LoVo (cell line): ENCODE results near the gene CYP27A1.

Source experiments
- DNase-seq: peaks from one replicate; pipeline ENCODE4 v3.0.0-alpha.2; 2016; ENCODE audit warnings: low spot score

The CYP27A1 gene

DNA sequence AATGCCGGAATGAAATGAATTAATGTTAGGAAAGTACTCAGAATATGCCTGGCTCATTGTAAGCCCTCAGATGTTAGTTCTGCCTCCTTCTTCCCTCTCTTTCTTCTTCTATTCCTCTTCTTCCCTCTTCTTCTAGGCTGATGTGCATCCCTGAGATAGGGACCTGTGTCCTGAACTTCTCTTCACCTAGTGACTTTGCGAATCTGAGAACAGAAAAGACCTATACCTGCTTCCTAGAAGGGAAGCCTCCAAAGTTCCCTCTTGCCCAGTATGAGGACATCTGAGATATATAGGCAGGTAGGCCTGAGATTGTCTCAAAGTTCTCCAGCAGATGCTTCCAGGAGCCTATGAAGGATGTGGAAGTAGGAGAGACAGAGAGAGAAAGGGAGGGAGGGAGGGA is 8.1 kb upstream of the CYP27A1 start:
- no peak for DNase-seq

DNA sequence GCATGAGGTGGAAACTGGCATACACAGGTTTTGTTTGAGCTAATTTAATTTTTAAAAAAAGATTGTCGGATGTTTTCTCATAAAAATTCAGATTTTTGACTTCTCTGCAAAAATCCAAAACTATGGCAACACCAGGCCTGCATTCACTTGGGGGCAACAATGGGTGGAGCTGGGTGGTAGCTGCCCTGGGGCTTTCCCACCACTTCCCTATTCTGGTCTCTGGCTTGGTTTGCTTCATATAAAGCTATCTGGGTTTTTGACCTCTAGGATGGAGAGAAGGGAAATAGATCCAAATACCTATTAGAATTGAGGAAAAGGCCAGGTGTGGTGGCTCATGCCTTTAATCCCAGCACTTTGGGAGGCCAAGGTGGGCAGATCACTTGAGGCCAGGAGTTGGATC is 5.5 kb upstream of the CYP27A1 start:
- no peak for DNase-seq

DNA sequence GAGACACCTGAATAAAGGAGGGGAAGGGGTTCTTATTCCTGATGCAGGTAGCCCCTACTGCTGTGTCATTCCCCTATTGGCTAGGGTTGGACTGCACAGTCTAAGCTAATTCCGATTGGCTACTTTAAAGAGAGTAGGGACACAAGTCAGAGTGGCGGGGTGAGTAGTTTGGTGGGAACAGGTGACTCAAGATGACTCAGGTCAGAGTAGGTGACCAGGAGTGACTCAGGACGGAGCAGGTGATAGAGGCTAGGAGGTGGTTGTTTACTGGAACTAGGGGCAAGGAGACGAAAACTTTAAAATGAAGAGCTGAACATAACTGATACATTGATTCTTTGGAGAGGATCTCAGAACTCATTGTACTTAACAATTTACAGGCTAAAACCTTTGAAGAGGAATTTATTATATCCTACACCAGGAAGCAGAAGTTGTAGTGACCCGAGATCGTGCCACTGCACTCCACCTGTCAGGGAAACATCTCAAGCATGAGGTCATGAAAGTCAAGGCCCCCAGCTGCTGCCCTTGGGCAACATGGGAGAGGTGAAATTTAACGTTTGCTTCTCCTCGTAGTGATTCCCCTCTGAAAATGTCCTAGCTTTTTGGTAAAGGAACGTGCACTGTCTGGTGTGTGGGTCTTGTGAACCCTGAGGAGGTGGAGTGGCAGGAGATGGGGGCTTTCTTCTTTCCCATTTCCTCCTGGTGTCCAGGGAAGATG is 4.5 kb upstream of the CYP27A1 start:
- DNase-seq: no peak

DNA sequence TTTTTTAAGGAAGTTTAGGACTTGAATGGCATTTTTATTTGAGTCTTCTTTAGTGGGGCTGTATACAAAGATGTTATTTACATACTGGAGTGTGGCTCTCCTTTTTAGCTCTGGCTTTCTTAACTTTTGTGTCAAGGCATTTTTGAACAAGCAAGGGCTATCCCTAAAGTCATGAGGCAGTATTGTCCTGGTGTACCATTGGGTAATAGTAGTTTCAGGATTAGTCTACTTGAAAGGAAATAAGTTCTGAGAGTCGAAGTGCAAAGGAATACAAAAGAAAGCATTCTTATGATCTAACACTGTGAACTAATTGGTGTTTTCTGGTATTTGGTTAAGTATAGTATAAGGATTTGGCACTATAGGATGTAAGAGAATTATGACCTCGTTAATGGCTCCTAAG is 1.9 kb upstream of the CYP27A1 start:
- no peak for DNase-seq

DNA sequence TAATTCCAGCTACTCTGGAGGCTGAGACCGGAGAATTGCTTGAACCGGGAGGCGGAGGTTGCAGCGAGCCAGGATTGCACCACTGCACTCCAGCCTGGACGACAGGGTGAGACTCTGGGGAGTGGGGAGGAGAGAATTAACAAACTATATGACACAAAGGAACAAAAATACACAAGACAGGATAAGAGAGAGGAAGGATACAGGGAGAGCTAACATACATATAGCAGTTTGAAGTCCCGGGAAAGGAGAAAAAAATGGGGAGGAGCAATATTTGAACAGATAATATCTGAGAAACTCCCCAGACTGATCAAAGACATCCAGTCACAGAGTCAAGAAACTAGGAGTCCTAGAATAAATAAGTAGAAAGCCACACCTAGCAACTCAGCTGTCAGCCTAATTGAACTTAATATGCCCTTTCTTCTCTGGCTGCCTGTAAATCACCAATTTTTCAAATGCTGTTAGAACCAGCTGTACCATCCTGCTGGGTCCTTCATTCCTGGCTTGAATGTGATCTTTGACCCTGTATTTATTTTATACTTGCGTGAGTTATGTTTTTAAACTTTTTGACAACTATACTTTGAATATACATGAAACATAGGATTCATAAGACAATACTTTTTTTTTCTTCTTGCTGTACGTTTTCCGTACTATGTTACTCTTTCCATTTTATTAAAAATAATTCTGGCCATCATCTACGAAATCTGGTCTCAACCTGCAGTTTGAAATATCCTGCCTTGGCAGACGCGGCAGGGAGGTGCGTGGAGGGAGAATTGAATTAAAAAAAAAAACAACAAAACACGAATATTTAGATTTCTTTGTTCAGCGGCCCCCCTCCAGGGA is 876 bp upstream of the CYP27A1 start:
- DNase-seq: no peak

DNA sequence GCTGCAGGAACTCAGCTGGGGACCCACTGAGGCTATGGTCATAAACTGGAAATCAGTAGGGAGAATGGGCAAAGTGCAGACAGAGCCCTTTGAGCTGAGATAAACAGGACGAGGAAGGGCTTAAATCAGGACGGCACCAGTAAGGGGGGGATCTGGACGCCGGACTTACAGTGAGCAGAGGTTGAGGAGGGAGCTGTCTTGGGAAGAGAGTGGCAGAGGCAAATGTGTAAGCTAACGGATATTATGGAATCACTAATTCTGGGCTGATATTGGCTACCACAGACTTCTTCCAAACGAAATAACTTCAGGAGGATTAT is 539 bp downstream of the CYP27A1 start:
- no peak for DNase-seq

DNA sequence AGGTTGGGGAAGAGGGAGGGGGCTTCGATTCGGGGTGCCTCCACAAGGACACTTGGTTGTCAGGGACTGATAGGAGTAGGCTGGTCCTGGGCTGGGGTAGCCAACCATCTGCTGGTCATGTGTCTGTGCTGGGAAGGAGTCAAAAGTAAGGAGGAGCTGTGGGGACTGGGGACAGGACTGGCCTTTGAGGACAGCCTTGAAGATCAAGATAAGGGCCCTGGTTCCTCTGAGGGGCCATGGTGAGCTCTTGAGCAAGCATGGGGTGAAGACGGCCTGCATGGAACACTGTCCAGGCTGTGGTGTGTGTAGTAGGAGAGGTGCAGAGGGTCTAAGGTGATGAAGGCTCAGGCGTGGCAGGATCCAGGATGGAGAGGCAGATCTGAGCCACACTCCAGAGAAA is 1.7 kb downstream of the CYP27A1 start:
- no peak for DNase-seq

DNA sequence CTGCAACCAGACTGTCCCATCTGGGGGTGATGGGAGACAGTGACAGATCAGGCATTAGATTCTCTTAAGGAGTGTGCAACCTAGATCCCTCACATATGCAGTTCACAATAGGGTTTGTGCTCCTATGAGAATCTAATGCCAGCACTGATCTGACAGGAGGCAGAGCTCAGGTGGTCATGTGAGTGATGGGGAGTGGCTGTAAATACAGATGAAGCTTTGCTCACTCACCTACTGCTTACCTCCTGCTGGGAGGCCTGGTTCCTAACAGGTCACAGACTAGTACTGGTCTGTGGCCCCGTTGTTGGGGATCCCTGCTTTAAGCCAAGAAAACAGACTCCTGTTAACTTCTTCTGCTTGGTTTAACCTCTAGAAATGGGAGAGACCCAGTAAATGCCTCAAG is 3.2 kb downstream of the CYP27A1 start:
- no peak for DNase-seq

DNA sequence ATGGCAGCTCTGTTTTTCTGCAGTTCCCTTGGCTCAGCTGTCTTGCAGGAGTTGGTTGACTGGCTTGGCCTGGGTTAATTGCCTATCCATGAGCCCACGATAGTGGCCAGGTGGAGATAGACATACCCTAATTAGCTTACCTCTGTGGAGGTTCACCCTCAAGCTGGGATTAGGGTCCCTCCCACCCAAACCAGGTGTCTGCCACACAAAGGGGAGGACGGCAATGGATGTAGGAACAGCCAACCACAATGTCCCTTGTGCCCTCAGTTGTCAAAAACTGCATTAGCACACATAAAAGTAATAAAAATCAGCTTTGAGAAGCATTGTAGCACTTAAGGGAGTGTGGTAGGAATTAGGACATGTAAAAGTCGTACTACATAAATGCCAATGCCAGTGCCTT is 4.2 kb downstream of the CYP27A1 start:
- DNase-seq: no peak

DNA sequence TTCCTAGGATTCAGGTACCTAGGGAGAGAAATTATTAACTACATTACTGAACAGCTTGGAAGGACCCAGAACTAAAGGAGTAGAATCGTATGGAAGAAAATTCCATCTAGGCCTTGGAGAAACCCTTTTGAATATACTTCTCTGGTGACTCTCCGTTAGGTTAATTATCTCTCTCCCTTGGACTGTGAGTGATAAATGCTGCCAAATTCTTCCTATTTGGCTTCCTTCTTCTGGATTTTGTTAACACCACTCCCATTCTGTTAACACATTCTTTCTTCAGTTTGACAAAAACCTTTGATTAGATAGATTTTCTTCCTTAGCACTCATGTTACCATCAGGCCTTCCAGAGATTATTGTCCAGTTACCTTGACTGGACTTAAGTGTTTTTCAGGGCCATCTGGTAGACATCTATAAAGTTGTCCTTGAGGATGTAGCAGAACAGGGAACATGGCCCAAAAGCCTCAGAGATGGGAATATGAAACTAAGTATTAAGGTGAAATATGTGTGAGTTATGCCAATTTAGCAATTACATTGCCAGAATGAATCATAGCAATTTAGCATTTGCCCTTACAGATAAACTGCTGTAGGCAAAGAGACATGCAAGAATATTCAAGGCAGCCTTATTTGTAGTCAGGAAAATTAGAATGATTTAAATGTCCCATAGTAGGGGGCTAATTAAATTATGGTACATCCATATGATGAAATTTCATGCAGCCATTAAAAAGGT is 6.7 kb downstream of the CYP27A1 start:
- no peak for DNase-seq

DNA sequence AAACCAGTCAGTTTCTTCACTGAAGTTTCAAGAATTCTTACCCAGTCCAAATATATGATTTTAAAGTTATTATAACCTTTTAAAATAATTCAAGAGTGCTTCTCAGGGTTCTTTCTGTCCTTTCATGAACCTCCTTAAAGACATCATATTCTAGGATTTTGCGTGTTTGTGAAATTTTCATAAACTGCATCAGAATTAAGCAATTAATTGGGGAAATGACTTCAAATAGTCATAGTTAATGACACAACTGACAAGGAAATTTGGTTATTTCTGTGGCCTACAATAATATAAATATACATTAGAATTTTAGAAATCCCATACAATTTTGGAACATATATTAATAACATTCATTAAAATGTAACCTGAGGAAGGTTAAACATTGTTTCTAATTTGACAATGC is 10.5 kb downstream of the CYP27A1 start:
- no peak for DNase-seq

DNA sequence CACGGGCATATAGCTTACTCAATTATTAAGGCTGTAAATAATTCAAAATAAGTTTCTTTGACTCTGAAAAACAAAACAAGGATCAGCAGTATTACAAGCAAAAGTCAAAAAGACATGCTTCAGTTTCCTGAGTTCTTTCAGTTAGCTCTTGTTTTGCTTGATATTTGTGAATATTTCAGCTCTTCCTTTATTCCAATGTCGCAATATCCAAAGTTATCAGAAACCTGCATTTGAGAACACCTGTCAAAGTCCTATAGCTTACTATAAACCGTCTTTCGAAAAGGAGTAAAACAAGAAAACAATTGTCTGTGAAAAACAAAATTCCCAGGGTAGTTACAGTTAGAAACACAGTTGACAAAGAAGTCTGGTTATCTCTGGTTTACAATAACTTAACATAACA is 14.7 kb downstream of the CYP27A1 start:
- no peak for DNase-seq

DNA sequence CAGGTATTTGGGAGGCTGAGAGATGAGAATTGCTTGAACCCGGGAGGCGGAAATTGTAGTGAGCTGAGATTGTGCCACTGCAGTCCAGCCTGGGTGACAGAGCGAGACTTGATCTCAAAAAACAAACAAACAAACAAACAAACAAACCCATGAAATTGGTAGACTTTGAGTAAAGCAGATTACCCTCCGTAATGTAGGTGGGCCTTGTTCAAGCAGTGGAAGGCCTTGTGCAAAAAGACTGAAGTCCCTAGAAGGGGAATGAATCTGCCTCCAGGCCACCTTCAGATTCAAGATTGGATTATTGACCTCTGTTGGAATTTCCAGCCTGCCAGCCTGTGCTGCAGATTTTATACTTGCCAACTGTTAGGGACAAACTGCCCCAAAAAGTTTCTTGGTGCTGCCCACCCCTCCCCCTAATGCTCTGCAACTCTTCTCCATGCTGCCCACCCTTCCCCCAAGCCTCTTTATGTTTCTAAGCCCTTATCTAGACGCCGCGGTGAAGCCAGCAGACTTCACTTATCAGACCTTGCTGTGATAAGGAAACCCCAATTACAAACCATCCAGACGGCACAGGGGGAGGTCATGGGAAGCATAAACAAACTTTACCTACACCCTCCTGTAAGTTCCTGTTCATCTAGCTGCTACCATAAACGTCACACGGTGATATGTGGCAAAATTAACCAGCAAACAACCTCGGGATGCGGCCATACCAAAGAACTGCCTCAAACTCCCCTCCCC is 17.0 kb downstream of the CYP27A1 start:
- DNase-seq: no peak

DNA sequence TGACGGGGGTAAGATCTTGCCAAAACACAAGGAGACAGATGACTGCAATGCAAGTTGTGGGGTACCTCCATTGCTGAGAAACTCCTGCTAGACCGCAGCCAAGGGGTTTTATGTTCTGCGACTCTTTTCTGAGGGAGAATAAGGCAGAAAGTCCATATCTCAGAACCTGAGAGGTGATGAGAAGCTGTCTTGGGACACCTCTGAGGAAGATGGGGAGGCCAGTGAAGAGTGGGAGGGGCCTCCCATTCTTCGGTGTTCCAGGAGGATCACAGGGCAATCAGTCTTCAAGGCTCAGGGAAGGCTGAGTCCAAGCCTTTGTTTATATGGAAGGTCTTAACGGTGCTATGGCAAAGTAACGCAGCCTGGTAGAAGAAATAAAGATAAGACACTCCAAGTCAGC is 18.0 kb downstream of the CYP27A1 start:
- DNase-seq: no peak

DNA sequence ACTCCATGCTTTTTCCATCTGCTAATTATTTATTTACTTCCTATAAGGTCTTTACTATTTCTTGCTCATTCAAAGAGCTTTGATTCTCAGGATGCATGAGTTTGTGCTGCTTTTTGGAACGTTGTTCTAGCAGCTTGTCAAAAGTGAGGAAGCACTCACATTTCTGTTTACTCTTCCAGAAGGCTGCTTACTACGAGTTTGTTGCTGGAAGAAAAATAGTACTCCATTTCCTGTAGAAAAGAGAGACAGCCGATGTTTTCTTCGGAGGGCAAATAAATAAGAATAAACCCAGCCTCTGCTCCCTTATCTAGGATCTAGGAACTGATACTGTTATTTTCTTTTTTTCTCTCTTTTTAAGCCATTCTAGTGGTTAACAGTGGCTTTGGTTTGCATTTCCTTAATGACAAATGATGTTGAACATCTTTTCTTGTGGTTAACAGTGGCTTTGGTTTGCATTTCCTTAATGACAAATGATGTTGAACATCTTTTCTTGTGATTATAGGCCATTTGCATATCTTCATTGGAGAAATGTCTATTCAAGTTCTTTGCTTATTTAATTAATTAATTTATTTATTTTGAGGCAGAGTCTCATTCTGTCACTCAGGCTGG is 20.5 kb downstream of the CYP27A1 start:
- no peak for DNase-seq

DNA sequence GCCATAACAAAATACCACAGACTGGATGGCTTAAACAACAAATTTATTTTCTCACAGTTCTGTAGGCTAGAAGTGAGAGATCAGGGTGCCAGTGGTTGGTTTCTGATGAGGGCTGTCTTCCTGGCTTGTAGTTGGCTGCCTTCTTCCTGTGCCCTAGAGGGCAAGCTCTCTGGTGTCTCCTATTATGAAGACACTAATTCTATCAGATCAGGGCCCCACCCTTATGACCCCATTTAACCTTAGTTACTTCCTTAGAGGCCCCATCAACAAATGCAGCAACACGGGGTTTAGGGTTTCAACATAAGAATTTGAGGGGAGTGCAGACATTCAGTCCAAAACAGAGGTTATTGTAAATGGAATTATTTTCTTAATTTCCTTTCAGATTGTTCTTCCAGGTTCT is 22.9 kb downstream of the CYP27A1 start:
- DNase-seq: no peak

DNA sequence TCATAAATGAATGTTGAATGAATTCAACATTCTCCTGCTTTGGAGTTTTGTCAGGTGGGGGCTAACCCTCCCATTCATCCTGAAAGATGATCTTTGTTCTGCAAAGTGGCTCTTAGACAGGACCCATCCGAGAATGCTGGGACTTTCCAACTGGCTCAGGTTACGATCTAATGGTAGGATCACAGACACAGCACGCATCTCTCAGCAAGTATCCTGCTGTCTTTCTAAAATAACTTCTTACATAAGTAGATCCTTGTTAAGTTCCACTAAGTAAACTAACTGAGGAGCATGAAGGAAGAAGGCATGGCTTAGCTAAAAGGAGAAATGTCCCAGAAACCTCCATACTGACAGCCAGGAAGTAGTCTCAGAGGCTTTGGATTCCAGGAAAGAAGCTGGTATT is 23.7 kb downstream of the CYP27A1 start:
- DNase-seq: no peak

DNA sequence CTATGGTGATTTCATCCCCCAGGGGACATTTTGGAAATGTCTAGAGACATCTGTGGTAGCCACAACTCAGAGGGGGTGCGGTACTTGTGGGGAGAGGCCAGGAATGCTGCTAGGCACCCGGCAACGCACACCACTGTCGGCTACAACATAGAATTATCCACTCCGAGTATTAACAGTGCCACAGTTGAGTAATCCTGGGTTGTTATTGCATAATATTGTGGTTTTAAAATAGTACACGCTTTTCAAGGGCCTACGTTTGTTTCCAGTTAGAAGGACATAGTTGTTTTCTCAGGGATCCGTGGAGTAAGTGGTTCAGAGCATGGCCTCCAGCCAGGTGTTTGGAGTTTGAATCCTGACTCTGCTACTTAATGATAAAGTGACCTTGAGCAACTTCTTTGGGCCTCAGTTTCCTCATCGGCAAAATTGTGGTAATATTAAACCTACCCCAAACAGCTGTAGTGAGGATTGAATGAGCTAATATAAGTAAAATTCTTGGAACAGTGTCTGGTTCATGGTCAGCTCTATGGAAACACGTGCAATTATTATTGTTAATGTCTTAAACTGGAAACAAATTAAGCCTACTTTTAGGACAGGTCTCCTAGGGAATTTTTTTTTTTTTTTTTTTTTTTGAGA is 24.5 kb downstream of the CYP27A1 start:
- DNase-seq: peak; percentile 75

DNA sequence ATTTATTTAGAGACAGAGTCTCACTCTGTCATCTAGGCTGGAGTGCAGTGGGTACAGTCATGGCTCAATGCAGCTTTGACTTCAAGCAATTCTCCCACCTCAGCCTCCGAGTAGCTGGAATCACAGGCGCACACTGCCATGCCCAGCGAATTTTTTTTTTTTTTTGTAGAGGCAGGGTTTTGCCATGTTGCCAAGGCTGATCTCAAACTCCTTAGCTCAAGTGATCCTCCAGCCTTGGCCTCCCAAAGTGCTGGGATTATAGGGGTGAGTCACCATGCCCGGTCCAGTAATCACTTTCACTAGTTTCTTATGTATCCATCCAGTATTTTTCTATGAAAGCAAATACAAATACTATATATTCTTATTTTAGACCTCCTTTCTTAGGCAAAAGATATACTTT is 25.7 kb downstream of the CYP27A1 start:
- no peak for DNase-seq

DNA sequence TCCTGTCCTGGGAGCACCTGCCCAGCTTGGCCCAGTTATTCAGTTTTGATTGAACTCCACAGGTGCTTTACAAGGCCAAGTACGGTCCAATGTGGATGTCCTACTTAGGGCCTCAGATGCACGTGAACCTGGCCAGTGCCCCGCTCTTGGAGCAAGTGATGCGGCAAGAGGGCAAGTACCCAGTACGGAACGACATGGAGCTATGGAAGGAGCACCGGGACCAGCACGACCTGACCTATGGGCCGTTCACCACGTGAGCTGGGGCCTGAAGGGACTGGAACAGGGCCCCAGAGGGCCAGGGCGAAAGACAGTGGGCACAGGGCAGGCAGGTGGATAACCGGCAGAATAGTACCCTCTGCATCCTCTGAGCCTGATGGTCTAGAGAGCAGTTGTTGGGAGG is 27.6 kb downstream of the CYP27A1 start:
- DNase-seq: no peak

DNA sequence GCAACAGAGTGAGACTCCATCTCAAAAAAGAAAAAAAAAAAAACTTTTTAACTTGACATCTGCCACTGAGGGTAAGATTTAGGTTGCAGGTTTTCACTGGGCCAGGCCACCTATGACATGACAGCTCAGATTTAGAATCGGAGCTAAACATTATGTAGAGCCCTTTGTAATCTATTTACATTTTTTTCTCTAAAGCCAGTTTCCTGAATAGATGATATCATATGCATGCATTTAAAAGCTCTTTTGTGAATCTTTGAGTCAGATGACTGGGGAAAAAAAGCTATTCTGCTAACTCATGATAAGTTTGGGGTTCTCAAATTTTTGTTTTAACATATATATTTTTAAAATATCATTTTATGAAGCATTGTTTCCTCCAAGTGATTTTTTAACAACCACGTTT is 28.3 kb downstream of the CYP27A1 start:
- DNase-seq: no peak

DNA sequence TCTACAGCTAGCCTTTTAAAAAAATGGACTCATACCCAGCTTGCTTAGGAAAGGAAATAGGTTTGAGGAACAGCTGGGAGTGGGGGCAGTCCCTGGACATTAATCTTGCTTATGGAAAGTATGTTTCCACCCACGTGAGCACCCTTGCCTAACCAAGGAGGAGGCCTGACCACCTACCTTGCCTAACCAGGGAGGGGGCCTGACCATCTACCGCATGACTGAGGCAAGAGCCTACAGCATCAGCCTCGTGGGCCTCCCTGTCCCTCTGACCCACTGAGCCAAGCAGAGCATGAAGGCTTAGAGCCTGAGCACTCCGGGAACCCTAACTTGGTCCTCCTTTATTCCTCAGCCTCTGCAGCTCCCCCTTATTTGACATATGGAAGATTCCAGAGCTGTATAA is 29.4 kb downstream of the CYP27A1 start:
- DNase-seq: no peak
